SK-N-SH treated with all-trans-retinoic acid at 6 μM for 48 hours (cell line): ENCODE results near the gene IGFBP3.

Experiments
- ATAC-seq: fragments of 200-7000 bp; cut with Tn5 transposase; 3 replicates; pipeline ENCODE4 v1.9.1; 2020; ENCODE audit warnings: mild to moderate bottlenecking, moderate library complexity
- BACH2 ChIP-seq: fragments of 250-450 bp; sonication (Bioruptor Pico); IDR thresholded peaks from 2 replicates; pipeline ENCODE4 v1.9.0; 2021; ENCODE audit warnings: mild to moderate bottlenecking, borderline replicate concordance
- CREB5 ChIP-seq: fragments of 250-450 bp; sonication (Bioruptor Pico); IDR thresholded peaks from 2 replicates; pipeline ENCODE4 v1.5.1; 2020; ENCODE audit warnings: low read depth, mild to moderate bottlenecking, moderate library complexity
- CSDC2 ChIP-seq: fragments of 250-450 bp; sonication (Bioruptor Pico); IDR thresholded peaks from 2 replicates; pipeline ENCODE4 v1.5.0; 2020; ENCODE audit warnings: mild to moderate bottlenecking, moderate library complexity
- CSRNP3 ChIP-seq: fragments of 250-450 bp; sonication (Bioruptor Pico); IDR thresholded peaks from 2 replicates; pipeline ENCODE4 v1.5.1; 2021; ENCODE audit warnings: mild to moderate bottlenecking, moderate library complexity
- ISL1 ChIP-seq: fragments of 250-450 bp; sonication (Bioruptor Pico); IDR thresholded peaks from 2 replicates; pipeline ENCODE4 v2.1.2; 2022; ENCODE audit warnings: mild to moderate bottlenecking, moderate library complexity
- OSR1 ChIP-seq: fragments of 250-450 bp; sonication (Bioruptor Pico); IDR thresholded peaks from 2 replicates; pipeline ENCODE4 v1.8.0; 2022; ENCODE audit warnings: moderate library complexity, mild to moderate bottlenecking, inconsistent platforms
- PATZ1 ChIP-seq: fragments of 250-450 bp; sonication (Bioruptor Pico); IDR thresholded peaks from 2 replicates; pipeline ENCODE4 v1.8.0; 2020; ENCODE audit warnings: mild to moderate bottlenecking, moderate library complexity, borderline replicate concordance
- POU6F1 ChIP-seq: fragments of 250-450 bp; sonication (Bioruptor Pico); IDR thresholded peaks from 2 replicates; pipeline ENCODE4 v1.8.0; 2021; ENCODE audit warnings: low read depth, mild to moderate bottlenecking, moderate library complexity, borderline replicate concordance
- PPARA ChIP-seq: fragments of 250-450 bp; sonication (Bioruptor Pico); IDR thresholded peaks from 2 replicates; pipeline ENCODE4 v1.5.0; 2020; ENCODE audit warnings: mild to moderate bottlenecking, borderline replicate concordance
- SNAI2 ChIP-seq: fragments of 250-450 bp; sonication (Bioruptor Pico); IDR thresholded peaks from 2 replicates; pipeline ENCODE4 v1.5.0; 2020; ENCODE audit warnings: mild to moderate bottlenecking, moderate library complexity
- TCF4 ChIP-seq: fragments of 250-450 bp; sonication (Bioruptor Pico); IDR thresholded peaks from 2 replicates; pipeline ENCODE4 v1.8.0; 2021; ENCODE audit warnings: mild to moderate bottlenecking, moderate library complexity, borderline replicate concordance
- TOX ChIP-seq: fragments of 250-450 bp; sonication (Bioruptor Pico); IDR thresholded peaks from 2 replicates; pipeline ENCODE4 v1.8.0; 2021; ENCODE audit warnings: mild to moderate bottlenecking, moderate library complexity, borderline replicate concordance
- TSHZ2 ChIP-seq: fragments of 250-450 bp; sonication (Bioruptor Pico); IDR thresholded peaks from 2 replicates; pipeline ENCODE4 v1.5.0; 2020; ENCODE audit warnings: mild to moderate bottlenecking, moderate library complexity
- ZFP3 ChIP-seq: fragments of 250-450 bp; sonication (Bioruptor Pico); IDR thresholded peaks from 2 replicates; pipeline ENCODE4 v1.5.0; 2020; ENCODE audit warnings: mild to moderate bottlenecking, moderate library complexity
- ZFP30 ChIP-seq: fragments of 450-650 bp; formaldehyde crosslinking; IDR thresholded peaks from 2 replicates; pipeline ENCODE4 v1.5.0; 2022; ENCODE audit warnings: mild to moderate bottlenecking, moderate library complexity
- ZNF565 ChIP-seq: fragments of 450-650 bp; formaldehyde crosslinking; conservative IDR thresholded peaks from 2 replicates; pipeline ENCODE4 v1.5.0; 2020; ENCODE audit warnings: low read depth, mild to moderate bottlenecking, moderate library complexity
- ZNF70 ChIP-seq: fragments of 450-650 bp; formaldehyde crosslinking; IDR thresholded peaks from 2 replicates; pipeline ENCODE4 v1.5.0; 2020; ENCODE audit warnings: mild to moderate bottlenecking, moderate library complexity
- ZNF8 ChIP-seq: fragments of 450-650 bp; formaldehyde crosslinking; IDR thresholded peaks from 2 replicates; pipeline ENCODE4 v1.5.0; 2020; ENCODE audit warnings: mild to moderate bottlenecking, moderate library complexity

IGFBP3 gene

GRCh38 chr7:45968856-45969541 is 47.9 kb upstream of the IGFBP3 start:
- ATAC-seq: no peak
- TF ChIP-seq PATZ1 (CRISPR knock-in tag): no peak
- no peak for TF ChIP-seq CSDC2 (CRISPR knock-in tag)
- TF ChIP-seq ZNF565: no peak
- TF ChIP-seq CSRNP3: no peak
- TF ChIP-seq ISL1: no peak
- TF ChIP-seq SNAI2 (CRISPR knock-in tag): no peak
- no peak for TF ChIP-seq ZFP3 (CRISPR knock-in tag)
- no peak for TF ChIP-seq TSHZ2 (CRISPR knock-in tag)
- TF ChIP-seq ZFP30 (CRISPR knock-in tag): no peak
- TF ChIP-seq PPARA (CRISPR knock-in tag): no peak
- no peak for TF ChIP-seq TOX (CRISPR knock-in tag)
- no peak for TF ChIP-seq OSR1 (CRISPR knock-in tag)
- TF ChIP-seq, all 23 proteins: peak for 0

GRCh38 chr7:45968312-45968711 is 47.2 kb upstream of the IGFBP3 start:
- ATAC-seq: no peak

More at GRCh38 chr7:45968312-45968711, 47.2 kb upstream of the IGFBP3 start:
- TF ChIP-seq POU6F1 (no peak), PATZ1 (CRISPR knock-in tag) (no peak), OSR1 (CRISPR knock-in tag) (no peak), CSRNP3 (no peak), SNAI2 (CRISPR knock-in tag) (no peak), ZNF565 (no peak), TSHZ2 (CRISPR knock-in tag) (no peak), ZNF70 (CRISPR knock-in tag) (no peak), ZFP3 (CRISPR knock-in tag) (no peak), ZNF8 (CRISPR knock-in tag) (no peak), BACH2 (no peak), CREB5 (CRISPR knock-in tag) (no peak), ZFP30 (CRISPR knock-in tag) (no peak), TCF4 (no peak), TOX (CRISPR knock-in tag) (no peak), CSDC2 (CRISPR knock-in tag) (no peak)
